Natural killer cell (primary cell): Measurements from ENCODE around the gene FYN. TPM values are rescaled to one million over a fixed set of nuclear protein-coding genes. Genes with fewer than 3 reads are reported as not detected.

Source experiments
- ATAC-seq, 3 donors: fragments of 150-1000 bp in 2 of 3; fragments of 200-7000 bp in 1 of 3; cut with Tn5 transposase; 1 replicate in 1 of 3; 2 replicates in 2 of 3; pipeline ENCODE4 v1.10.0; 2021; ENCODE audit warnings: mild to moderate bottlenecking in 2 of 3, moderate library complexity in 2 of 3
- DNase-seq, 2 donors: peaks; one replicate each; pipeline versions ENCODE4 v3.0.0 to v3.0.0-alpha.2; 2013 to 2021; ENCODE audit warnings: mixed read lengths in 1 of 2
- H3K27ac ChIP-seq: one replicate; pipeline ENCODE4 v1.5.1; 2013; ENCODE audit warnings: mild to moderate bottlenecking, low read length
- H3K27me3 ChIP-seq: one replicate; pipeline ENCODE4 v1.6.1; 2013; ENCODE audit warnings: low read length; ENCODE audit not compliant: control insufficient read depth, insufficient read depth
- H3K36me3 ChIP-seq: one replicate; pipeline ENCODE4 v1.6.1; 2013; ENCODE audit warnings: low read length; ENCODE audit not compliant: control insufficient read depth, insufficient read depth
- H3K4me1 ChIP-seq: one replicate; pipeline ENCODE4 v1.6.1; 2013; ENCODE audit warnings: low read length; ENCODE audit not compliant: control insufficient read depth, insufficient read depth
- H3K4me3 ChIP-seq: one replicate; pipeline ENCODE4 v1.5.1; 2013; ENCODE audit warnings: low read length
- H3K9me3 ChIP-seq: one replicate; pipeline ENCODE4 v1.6.1; 2013; ENCODE audit warnings: low read length; ENCODE audit not compliant: control insufficient read depth, insufficient read depth
- H3K27ac Mint-ChIP-seq, 2 donors: one replicate each; pipeline ENCODE4 v1.8.0; 2022; ENCODE audit warnings: mild to moderate bottlenecking in 2 of 2, mixed read lengths in 2 of 2, moderate library complexity in 1 of 2
- H3K27me3 Mint-ChIP-seq, 2 donors: one replicate each; pipeline ENCODE4 v1.8.0; 2022; ENCODE audit warnings: low read depth in 2 of 2, mixed read lengths in 2 of 2
- H3K36me3 Mint-ChIP-seq: one replicate; pipeline ENCODE4 v1.8.0; 2022; ENCODE audit warnings: mixed read lengths
- H3K4me1 Mint-ChIP-seq, 2 donors: one replicate each; pipeline ENCODE4 v1.8.0; 2022; ENCODE audit warnings: mixed read lengths in 2 of 2
- H3K4me3 Mint-ChIP-seq: one replicate; pipeline ENCODE4 v1.8.0; 2022; ENCODE audit warnings: mild to moderate bottlenecking, moderate library complexity, mixed read lengths
- H3K9me3 Mint-ChIP-seq, 2 donors: one replicate each; pipeline ENCODE4 v1.8.0; 2022; ENCODE audit warnings: mixed read lengths in 2 of 2
- WGBS: methylation state at CpG from one replicate; pipeline ENCODE4 v1.1.7; 2013; ENCODE audit warnings: missing lambda C conversion rate; ENCODE audit not compliant: insufficient coverage; 5-methylcytosine and 5-hydroxymethylcytosine counted together
- intact Hi-C: fragments of 100-400 bp; cut with micrococcal nuclease; formaldehyde crosslinking; loops from one replicate; pipeline ENCODE4 v1.14.2; 2022
- total RNA-seq, 4 donors: library from RNA; stranded (reverse); fragments of 120-200 nt in 1 of 4; gene quantifications; one replicate each; pipeline versions ENCODE4 v1.2.3 to v1.2.4, GENCODE V29; 2013 to 2022
- TF ChIP-seq, protein P1 (sequence below): fragments of 200-600 bp; IDR thresholded peaks from one replicate; pipeline ENCODE4 v1.8.0; 2022; ENCODE audit warnings: antibody characterized with exemption

Gene FYN
- total RNA-seq, 3 donors from 2014 or later (not counting 1 experiment from before 2014, with no cell fraction given): 616 to 757 (median 713) TPM

- intact Hi-C loops: no loop called here
- Mint-ChIP-seq H3K27me3 (no peaks in the 10 kb centered on the region), H3K4me3 (no peak overlapping the region), H3K27ac (peak overlapping the region in 1 of 2 donors; percentile 14), H3K9me3 (no peaks in the 10 kb centered on the region), H3K36me3 (peaks cover 36% of the 10 kb centered on the region), H3K4me1 (peaks cover 31 to 33% of the 10 kb centered on the region in 2 donors)
- no peak overlapping the region for H3K4me3 ChIP-seq
- TF ChIP-seq, protein P1, sequence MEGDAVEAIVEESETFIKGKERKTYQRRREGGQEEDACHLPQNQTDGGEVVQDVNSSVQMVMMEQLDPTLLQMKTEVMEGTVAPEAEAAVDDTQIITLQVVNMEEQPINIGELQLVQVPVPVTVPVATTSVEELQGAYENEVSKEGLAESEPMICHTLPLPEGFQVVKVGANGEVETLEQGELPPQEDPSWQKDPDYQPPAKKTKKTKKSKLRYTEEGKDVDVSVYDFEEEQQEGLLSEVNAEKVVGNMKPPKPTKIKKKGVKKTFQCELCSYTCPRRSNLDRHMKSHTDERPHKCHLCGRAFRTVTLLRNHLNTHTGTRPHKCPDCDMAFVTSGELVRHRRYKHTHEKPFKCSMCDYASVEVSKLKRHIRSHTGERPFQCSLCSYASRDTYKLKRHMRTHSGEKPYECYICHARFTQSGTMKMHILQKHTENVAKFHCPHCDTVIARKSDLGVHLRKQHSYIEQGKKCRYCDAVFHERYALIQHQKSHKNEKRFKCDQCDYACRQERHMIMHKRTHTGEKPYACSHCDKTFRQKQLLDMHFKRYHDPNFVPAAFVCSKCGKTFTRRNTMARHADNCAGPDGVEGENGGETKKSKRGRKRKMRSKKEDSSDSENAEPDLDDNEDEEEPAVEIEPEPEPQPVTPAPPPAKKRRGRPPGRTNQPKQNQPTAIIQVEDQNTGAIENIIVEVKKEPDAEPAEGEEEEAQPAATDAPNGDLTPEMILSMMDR: no peak
- peaks cover 25% of the 10 kb centered on the region for H3K4me1 ChIP-seq
- H3K27me3 ChIP-seq: no peaks in the 10 kb centered on the region
- no peak overlapping the region for H3K27ac ChIP-seq
- no peak for ATAC-seq
- no peaks in the 10 kb centered on the region for H3K9me3 ChIP-seq
- peaks cover 95% of the 10 kb centered on the region for H3K36me3 ChIP-seq
- no peak for DNase-seq
Observed at GRCh38 chr6:111696814-111697213, 176.4 kb downstream of the FYN start.

- Histone ChIP-seq H3K27me3 (no peaks in the 10 kb centered on the region), H3K4me3 (no peak overlapping the region), H3K9me3 (no peaks in the 10 kb centered on the region), H3K27ac (no peak overlapping the region), H3K4me1 (peaks cover 21% of the 10 kb centered on the region), H3K36me3 (peaks cover 98% of the 10 kb centered on the region)
- peak in 1 of 2 donors; percentile 40 for DNase-seq
- WGBS: 80% methylated on average over 17 of the region's 17 CpGs
- peak overlapping the region; percentile 75 to 79 for H3K27ac Mint-ChIP-seq
- H3K4me1 Mint-ChIP-seq: peaks cover 32 to 37% of the 10 kb centered on the region in 2 donors
- H3K4me3 Mint-ChIP-seq: no peak overlapping the region
- H3K27me3 Mint-ChIP-seq: no peaks in the 10 kb centered on the region
- intact Hi-C loops: no loop called here
- no peak for ATAC-seq
- TF ChIP-seq, protein P1: no peak
- peaks cover 44% of the 10 kb centered on the region for H3K36me3 Mint-ChIP-seq
- no peaks in the 10 kb centered on the region for H3K9me3 Mint-ChIP-seq
Observed at GRCh38 chr6:111692327-111693164, 180.7 kb downstream of the FYN start.

DNA sequence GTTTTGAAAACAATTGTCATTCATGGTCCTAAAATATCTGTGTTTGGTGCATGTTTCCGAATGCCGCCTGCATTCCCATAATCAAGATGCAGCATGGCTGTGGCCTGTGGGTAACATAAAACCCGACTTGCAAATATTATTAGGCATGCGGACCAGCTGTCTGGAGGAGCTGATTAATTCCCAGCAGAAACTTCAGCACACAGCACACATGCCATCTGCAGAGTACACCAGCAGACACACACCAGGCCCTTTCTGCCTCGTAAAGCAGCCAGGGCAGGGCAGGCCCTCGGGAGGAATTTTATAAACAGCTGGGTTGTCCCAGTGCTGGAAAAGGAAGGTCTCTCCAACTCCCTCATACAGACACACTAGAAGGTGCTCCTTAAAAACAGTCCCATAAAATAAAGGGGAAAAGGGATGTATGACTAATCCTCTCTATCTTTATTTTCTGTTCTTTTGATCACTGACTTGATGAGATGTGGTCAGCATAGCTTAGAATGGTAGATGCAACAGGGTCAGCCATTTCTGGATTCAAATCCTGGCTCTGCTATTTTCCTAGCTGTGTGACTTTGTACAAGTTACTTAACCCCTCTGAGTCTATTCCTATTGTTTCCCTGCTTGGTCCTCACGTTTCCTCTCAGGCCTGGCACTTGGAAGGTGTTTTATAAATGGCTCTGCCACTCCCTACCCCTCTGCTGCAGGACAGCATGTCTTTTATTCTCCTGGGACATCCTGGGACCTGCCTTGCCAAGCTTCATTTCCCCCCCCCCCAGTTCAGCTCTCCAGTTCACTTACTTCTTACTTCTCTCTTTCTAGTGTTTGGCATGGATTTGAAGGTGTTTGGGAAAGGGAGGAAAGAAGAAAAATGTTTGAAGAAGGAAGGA lies 181.7 kb downstream of the FYN start:
- Mint-ChIP-seq H3K4me3 (no peak overlapping the region), H3K36me3 (peaks cover 49% of the 10 kb centered on the region), H3K9me3 (no peaks in the 10 kb centered on the region), H3K4me1 (peaks cover 37 to 38% of the 10 kb centered on the region in 2 donors), H3K27ac (peak overlapping the region; percentile 75 to 79), H3K27me3 (no peaks in the 10 kb centered on the region)
- H3K9me3 ChIP-seq: no peaks in the 10 kb centered on the region
- H3K4me1 ChIP-seq: peaks cover 21% of the 10 kb centered on the region
- H3K36me3 ChIP-seq: peaks cover 98% of the 10 kb centered on the region
- 98% methylated on average over 7 of the region's 7 CpGs for WGBS
- TF ChIP-seq, protein P1: no peak
- intact Hi-C loops: no loop called here
- H3K27ac ChIP-seq: no peak overlapping the region
- DNase-seq: no peak
- H3K4me3 ChIP-seq: no peak overlapping the region
- no peaks in the 10 kb centered on the region for H3K27me3 ChIP-seq
- ATAC-seq: no peak
